ENCODE measurements around the gene FAM135A. TPM values are rescaled to one million over a fixed set of nuclear protein-coding genes. Genes with fewer than 3 reads are reported as not detected.

Gene FAM135A
- total RNA-seq, 1 donor = 29.4 TPM

- H3K4me3 ChIP-seq (ENCODE audit: low read depth, low read length) = peak overlapping the region; percentile 92
- no peak for DNase-seq (ENCODE audit: low read depth)
- no peak for TF ChIP-seq CTCF (IDR thresholded peaks at IDR 0.05; ENCODE audit: insufficient read depth, low read depth, low read length)
These were observed 825 bp upstream of the FAM135A start for GRCh38 chr6:70412252-70413113.

GRCh38 chr6:70413992-70414494, 735 bp downstream of the FAM135A start:
- H3K4me3 ChIP-seq (ENCODE audit: low read depth, low read length) = peak overlapping the region; percentile 92
- TF ChIP-seq CTCF (IDR thresholded peaks at IDR 0.05; ENCODE audit: insufficient read depth, low read depth, low read length) = no peak
- peak; percentile 10 for DNase-seq (ENCODE audit: low read depth)

GRCh38 chr6:70414813-70415212, 1.5 kb downstream of the FAM135A start:
- TF ChIP-seq CTCF (IDR thresholded peaks at IDR 0.05; ENCODE audit: insufficient read depth, low read depth, low read length) = no peak
- H3K4me3 ChIP-seq (ENCODE audit: low read depth, low read length) = peak overlapping the region; percentile 92
- no peak for DNase-seq (ENCODE audit: low read depth)

GRCh38 chr6:70415247-70415646, 1.9 kb downstream of the FAM135A start:
- peak overlapping the region; percentile 92 for H3K4me3 ChIP-seq (ENCODE audit: low read depth, low read length)
- DNase-seq (ENCODE audit: low read depth) = no peak
- no peak for TF ChIP-seq CTCF (IDR thresholded peaks at IDR 0.05; ENCODE audit: insufficient read depth, low read depth, low read length)

GRCh38 chr6:70415660-70416059, 2.4 kb downstream of the FAM135A start:
- H3K4me3 ChIP-seq (ENCODE audit: low read depth, low read length) = no peak overlapping the region
- TF ChIP-seq CTCF (IDR thresholded peaks at IDR 0.05; ENCODE audit: insufficient read depth, low read depth, low read length) = no peak
- no peak for DNase-seq (ENCODE audit: low read depth)

GRCh38 chr6:70421509-70421908, 8.2 kb downstream of the FAM135A start:
- no peak for TF ChIP-seq CTCF (IDR thresholded peaks at IDR 0.05; ENCODE audit: insufficient read depth, low read depth, low read length)
- no peak for DNase-seq (ENCODE audit: low read depth)

More at GRCh38 chr6:70421509-70421908, 8.2 kb downstream of the FAM135A start:
- H3K4me3 ChIP-seq (ENCODE audit: low read depth, low read length) = no peak overlapping the region

All from fibroblast of villous mesenchyme (primary cell).